GM23338 (cell line): ENCODE measurements around the gene RYR1.

Source experiments
- CREB1 ChIP-seq: fragments of 250-450 bp; sonication (Bioruptor Pico); IDR thresholded peaks from 2 replicates; pipeline ENCODE4 v1.5.0; 2020; ENCODE audit warnings: low read depth, mild to moderate bottlenecking, moderate library complexity
- CTCF ChIP-seq, 2 experiments: fragments of 200-600 bp in 1 of 2; sonication (generic) in 1 of 2; conservative IDR thresholded peaks; 2 replicates each; pipeline versions ENCODE4 v1.5.1 to v1.6.1; 2016 to 2017; ENCODE audit warnings: antibody characterized with exemption in 2 of 2, low read depth in 2 of 2, mild to moderate bottlenecking in 2 of 2, moderate library complexity in 1 of 2
- ETS1 ChIP-seq: IDR thresholded peaks from 2 replicates; pipeline ENCODE4 v1.6.1; 2016; ENCODE audit warnings: antibody characterized with exemption
- EZH2 ChIP-seq: fragments of 200-600 bp; sonication (generic); IDR thresholded peaks from one replicate; pipeline ENCODE4 v1.8.0; 2017; ENCODE audit warnings: antibody characterized with exemption, mild to moderate bottlenecking, low read depth; ENCODE audit not compliant: unreplicated experiment
- EZH2phosphoT487 ChIP-seq: fragments of 200-600 bp; sonication (generic); IDR thresholded peaks from one replicate; pipeline ENCODE4 v1.8.1; 2018; ENCODE audit warnings: antibody characterized with exemption; ENCODE audit not compliant: unreplicated experiment
- JUNB ChIP-seq: IDR thresholded peaks from one replicate; pipeline ENCODE4 v1.6.1; 2016; ENCODE audit warnings: antibody characterized with exemption; ENCODE audit not compliant: unreplicated experiment
- NANOG ChIP-seq: IDR thresholded peaks from 2 replicates; pipeline ENCODE4 v1.6.1; 2016; ENCODE audit warnings: antibody characterized with exemption, borderline replicate concordance
- POLR2AphosphoS5 ChIP-seq: IDR thresholded peaks from 2 replicates; pipeline ENCODE4 v1.6.1; 2016; ENCODE audit warnings: antibody characterized with exemption, low read depth
- REST ChIP-seq: IDR thresholded peaks from one replicate; pipeline ENCODE4 v1.6.1; 2018; ENCODE audit warnings: antibody characterized with exemption; ENCODE audit not compliant: unreplicated experiment
- STAT1 ChIP-seq: IDR thresholded peaks from one replicate; pipeline ENCODE4 v1.6.1; 2016; ENCODE audit warnings: antibody characterized with exemption; ENCODE audit not compliant: unreplicated experiment
- ZNF114 ChIP-seq: fragments of 250-450 bp; sonication (Bioruptor Pico); IDR thresholded peaks from 2 replicates; pipeline ENCODE4 v1.5.0; 2020; ENCODE audit warnings: mild to moderate bottlenecking, moderate library complexity
- ZNF331 ChIP-seq: fragments of 250-450 bp; sonication (Bioruptor Pico); IDR thresholded peaks from 2 replicates; pipeline ENCODE4 v1.5.0; 2020; ENCODE audit warnings: low read depth, mild to moderate bottlenecking, moderate library complexity

GRCh38 chr19:38499532-38499931, 66.0 kb downstream of the RYR1 start:
- TF ChIP-seq POLR2AphosphoS5 (no peak), NANOG (no peak), CTCF (conservative IDR thresholded peaks at IDR 0.05; ENCODE audit: low read depth in 2 of 2) (no peak), REST (no peak), EZH2 (no peak), JUNB (no peak), EZH2phosphoT487 (no peak), STAT1 (no peak), CREB1 (CRISPR knock-in tag) (no peak), ETS1 (no peak), ZNF114 (CRISPR knock-in tag) (no peak), ZNF331 (CRISPR knock-in tag) (no peak)
